GM18507 (cell line): ENCODE results near the gene TCERG1L.
"Not testable (repeated sequence)": the region's sequence is repeated elsewhere in the genome, so short reads cannot be mapped to it uniquely, and the experiment has no call there.

ENCODE experiments used
- DNase-seq: peaks from one replicate; pipeline ENCODE4 v3.0.0; 2011; ENCODE audit warnings: low read depth; ENCODE audit not compliant: insufficient read length; ENCODE audit errors: extremely low spot score
- FAIRE-seq: peaks from 2 replicates; lab custom pipeline; 2011; peaks lifted over from hg19 to GRCh38; lab: Jason Lieb, UNC

Gene TCERG1L

DNA sequence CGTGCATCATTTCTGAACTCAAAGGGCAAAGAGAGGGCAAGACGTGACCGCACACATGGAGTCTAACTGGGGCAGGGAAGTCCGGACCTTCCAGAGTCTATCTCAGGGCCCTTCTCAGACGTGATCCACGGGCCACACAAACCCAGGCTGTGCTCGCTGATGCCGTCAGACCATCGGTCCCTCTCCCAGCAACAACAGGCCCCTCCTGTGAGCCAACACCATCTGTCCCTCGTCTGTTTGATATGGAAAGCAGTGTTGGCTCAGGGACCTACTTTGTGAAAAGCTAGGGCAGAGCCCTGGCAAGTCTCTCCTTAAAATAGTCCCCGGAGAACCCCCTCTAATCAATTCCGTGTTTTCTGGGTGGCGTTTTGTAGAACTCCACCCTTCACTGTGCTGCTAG is 208.8 kb downstream of the TCERG1L start:
- DNase-seq (no peak), FAIRE-seq (no peak)

DNA sequence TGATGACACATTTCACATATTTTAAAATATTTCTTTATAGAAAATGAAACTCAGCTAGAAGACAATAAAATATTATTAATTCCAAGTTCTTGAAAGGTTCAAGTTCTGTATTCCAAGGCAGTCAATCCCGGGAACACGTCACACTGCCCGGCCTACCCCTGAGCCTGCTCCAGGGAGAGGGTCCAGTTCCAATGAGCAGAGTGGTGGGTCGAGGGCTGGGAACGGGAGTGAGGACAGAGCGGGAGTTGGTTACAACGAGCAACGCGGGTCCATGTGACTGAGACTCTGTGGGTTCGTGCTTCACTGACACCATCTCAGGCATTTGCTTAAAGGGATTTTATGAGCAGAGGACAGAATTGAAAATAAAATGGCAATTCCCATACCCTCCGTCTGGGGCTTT is 209.4 kb downstream of the TCERG1L start:
- DNase-seq (no peak), FAIRE-seq (no peak)

DNA sequence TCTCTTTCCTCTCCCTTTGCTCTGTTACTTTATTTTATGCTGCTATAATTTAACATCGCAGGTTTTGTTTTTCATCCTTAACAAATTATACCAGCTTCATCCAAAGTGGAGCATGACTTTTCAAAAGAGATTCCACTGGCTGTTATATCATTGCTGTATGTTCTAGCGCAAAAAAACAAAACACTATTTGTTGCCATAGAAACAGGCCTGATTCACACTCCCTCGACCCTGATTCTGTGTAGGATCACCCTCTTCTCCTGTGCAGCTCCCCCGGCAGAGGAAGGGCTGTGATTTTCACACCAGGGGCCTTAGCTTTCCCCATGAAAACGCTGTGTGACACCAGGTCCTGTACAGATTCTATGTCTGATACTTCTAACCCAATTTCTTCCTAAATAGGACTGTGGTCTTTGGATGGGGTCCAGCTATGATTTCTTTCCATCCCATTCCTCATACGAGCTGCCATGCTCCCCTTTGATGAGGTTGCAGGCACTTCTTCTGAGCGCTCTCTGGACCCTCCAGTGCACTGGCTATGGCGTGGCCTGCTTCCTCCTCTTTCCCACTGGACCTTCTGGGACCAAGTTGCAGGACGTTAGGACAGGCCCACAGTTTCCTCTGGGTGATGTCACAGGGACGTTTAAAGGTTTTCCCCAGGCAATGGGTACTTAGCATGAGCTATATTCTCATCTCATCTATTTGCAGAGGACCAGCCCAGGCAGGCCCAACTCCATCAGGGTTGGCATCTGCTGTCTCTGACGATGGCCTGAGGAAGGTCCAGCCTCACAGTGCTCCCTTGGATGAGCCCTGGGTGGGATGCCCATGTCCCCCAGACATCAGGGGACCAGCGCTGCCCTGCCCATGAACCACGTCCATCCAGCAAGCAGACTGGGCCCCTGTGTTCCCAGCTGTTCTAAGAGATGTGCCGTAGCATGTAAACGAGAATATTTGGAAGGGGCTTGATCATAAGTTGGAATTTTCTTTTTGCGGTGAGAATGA is 210.8 kb downstream of the TCERG1L start:
- not testable (repeated sequence) for FAIRE-seq, DNase-seq

DNA sequence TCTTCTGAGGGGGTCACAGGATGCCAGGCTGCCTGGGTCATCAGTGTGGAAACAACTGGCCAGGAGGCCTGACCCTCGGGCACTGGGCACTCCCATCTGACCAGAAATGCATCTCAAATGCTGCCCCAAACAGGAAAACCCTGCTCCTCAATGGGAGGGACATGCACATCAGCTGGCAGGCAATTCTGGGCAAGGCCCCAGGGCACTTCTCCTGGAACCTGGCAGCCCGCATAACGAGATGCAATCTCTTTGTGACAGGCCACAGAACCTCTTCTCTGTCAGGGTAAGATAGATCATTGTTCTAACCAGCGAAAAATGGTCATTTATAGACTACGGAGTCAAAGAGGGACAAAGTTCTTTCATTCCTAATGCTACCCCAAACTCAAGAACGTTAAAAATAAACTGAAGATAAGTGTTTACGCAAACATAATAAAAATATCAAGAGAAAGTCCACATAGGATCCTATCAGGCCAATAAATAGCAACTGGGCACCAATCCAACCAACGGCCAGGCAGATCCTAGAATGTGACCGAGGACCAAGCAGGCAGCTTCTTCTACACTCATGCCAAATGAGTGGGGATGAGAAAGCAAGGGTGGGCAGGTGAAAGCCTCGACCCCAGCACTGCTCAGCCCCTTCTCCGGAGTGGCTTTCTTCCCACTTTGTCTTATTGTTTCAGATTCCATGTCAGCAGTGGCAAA is 212.3 kb downstream of the TCERG1L start:
- FAIRE-seq (no peak), DNase-seq (no peak)

DNA sequence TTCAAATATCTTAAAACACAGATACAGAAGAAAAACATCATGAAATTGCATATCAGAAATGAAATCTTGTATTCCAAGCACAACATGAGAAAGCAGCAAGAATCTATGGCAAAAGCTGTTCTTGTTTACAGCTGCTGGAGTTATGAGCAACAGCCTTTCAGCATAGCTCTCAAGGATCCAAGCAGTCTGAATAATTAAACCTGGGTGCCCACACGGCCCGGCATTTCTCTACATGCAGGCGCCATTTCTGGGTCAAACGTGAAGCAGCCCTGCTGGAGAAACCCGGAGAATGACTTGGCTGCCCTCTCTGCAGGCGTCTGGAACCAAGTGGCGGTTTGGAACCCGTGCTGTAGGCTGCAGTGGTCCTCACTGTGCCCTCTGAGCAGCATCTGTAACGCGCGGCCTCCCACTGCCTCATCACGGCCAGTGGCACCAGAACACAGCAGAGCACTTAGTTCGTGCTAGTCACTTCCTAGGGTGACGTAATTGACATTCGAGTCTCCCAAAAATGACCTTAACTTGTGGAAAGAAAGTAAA is 213.0 kb downstream of the TCERG1L start:
- no peak for DNase-seq
- FAIRE-seq = no peak

DNA sequence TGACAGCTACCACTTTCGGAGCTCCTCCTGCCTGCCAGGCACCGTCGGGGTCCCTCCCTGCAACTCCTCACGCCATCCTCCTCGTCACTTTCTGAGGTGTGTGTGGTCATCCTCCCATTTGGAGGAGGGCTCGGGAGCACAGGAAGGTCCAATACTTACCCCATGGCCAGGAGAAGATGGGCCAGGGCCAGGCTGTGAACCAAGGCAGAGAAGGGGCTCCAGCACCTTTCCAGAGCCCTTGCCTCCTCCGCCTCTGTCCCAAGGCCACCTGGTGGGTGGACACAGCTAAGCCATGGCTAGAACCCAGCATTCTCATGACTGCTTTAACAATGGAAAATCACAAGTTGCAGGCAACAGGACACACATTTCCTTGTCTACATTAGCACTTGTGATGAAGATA is 215.5 kb downstream of the TCERG1L start:
- DNase-seq (no peak), FAIRE-seq (no peak)

DNA sequence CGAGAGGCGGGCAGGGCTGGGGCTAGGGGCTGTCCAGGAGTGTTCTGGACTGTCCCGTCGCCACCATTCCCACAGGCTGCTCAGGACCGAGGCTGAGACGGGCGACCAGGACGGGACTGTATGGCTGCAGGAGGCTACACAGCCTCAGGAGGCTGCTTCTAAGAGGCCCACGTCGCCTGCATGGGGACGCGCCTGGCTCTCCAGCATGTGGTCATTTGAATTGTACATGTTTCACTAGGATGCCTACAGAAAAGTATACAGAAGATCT is 216.3 kb downstream of the TCERG1L start:
- no peak for DNase-seq
- no peak for FAIRE-seq

DNA sequence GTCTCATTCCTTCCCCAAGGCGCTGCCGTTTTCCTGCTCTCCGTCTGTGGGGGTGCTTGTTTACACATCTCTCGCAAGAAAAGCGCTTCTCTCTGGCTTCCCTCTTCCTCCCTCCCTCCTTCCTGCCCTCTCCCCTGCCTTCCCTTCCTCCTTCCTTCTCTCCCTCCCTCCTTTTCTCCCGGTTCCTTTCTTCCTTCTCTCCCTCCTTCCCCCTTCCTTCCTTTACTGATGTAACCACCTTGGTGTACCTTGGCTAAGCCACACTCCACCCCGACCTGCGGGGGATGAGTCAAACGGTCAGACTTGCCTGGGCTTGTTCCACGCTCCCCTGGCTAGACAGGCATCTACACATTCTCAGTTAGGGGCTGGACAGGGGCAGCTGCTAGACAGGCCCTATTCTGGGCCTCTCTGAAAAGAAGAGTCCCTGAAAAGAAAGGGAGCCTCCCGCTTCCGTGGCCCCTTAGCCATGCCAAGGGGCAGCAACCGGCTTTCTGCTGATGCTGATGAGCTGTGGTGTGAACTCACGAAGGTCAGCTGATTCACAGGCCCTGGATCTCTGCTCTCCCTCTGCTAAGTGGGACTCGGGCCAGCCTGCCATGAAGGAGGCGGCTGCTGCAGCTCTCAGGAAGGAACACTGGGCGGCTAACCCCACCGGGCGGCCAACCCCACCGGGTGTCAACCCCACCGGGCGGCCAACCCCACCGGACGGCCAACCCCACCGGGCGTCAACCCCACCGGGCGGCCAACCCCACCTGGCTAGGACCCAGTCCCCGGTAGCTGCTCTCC is 216.8 kb downstream of the TCERG1L start:
- DNase-seq (no peak), FAIRE-seq (peak; percentile 50)

DNA sequence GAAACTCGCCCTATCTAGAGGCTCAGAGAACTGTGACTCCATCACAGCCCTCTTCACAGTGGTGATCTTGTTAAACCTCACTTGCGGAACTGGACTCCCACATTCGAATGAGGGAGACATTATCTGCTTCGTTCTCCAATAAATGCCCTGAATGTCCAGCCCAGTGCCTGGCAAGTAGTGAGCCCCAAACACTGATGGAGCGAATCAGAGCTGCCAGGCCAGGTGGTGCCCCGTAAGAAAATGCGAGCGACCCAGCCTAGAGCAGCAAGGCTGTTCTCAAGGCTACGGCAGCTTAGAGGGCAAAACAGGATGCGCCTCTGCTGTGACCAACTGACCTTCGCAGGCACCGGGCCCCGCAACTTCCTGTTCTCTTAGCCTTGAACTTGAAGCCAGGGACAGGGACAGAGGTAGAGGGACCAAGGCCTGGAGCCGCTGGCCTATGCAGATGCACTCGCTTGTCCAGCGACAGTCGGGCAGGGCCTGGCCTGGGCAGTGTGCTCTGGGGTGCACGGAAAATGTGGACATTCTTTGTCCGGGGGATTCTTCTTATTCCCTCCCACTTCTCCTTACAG is 217.6 kb downstream of the TCERG1L start:
- DNase-seq = no peak
- no peak for FAIRE-seq

DNA sequence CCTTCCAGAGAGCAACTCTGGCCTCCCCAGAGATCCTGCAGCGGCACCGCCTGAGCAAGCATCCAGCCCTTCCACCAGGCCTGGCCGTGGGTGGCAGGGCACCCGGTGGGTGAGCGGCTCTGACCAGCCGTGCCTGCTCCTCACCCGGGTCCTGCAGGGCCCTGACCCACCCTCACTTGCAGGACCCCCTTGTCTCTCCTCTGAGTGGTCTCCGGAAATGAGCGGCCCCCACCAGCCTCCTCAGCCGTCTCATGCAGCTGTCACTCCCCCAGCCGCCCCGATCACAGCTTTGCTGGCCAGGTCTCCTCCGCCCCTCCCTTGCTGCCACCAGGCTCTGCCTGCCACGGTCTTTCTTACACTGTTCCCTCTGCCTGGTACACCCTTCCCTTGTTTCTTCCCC is 218.2 kb downstream of the TCERG1L start:
- FAIRE-seq (no peak), DNase-seq (no peak)

DNA sequence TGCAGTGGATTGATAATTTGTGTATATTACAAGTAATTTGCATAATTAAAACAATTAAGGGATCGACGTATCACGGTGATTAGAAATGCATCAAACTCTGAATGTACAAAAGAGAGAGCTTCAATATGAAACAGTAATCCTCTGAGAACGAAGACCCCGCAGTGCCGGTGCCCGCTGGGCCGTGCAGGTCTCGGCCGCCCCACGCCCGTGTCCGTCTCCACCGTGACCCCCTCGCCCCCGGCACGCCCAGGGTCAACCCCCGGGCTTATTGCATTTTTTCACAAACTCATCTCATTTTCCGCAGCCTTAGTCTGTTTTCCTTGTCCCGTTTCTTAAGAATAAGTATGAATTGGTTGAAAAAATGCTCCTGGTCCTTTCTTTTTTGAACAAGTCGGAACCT is 218.6 kb downstream of the TCERG1L start:
- FAIRE-seq (no peak), DNase-seq (no peak)

DNA sequence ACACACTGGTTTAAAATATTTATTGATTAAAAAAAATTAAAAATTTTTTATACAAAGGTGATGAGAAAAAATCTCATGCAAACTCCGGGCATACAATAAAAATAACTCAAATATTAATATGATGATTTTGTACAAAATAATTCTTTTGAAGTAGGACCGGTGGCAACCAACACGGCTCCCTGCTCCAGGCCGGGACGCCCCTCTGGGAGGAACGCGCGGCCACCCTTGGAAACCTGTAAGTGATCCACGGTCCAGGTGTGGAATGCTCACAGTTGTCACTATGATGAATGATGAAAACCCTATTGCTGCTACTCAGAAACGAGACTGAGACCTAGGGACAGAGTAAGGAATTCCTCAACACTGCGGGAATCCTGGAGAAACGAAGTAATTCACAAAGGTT is 219.1 kb downstream of the TCERG1L start:
- FAIRE-seq (no peak), DNase-seq (no peak)

DNA sequence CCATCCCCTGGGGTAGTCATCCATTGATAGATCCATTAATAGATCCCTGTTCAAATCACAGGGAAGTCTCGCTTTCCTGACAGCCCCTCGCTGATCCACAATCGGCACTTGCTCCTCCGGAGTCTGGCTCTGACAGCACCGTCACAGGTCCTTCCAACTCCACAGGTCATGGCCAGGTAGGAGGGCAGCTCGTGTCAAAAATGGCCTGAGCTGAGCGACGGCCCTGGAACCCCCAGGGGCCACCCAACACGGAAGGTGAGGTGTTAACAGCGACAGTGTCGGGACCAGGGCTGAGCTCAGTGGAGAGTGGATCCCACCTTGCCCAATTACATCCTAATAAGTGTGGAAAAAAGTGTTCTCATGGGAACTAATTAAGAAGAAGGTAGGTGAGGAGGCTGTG is 219.8 kb downstream of the TCERG1L start:
- DNase-seq = no peak
- FAIRE-seq = no peak

DNA sequence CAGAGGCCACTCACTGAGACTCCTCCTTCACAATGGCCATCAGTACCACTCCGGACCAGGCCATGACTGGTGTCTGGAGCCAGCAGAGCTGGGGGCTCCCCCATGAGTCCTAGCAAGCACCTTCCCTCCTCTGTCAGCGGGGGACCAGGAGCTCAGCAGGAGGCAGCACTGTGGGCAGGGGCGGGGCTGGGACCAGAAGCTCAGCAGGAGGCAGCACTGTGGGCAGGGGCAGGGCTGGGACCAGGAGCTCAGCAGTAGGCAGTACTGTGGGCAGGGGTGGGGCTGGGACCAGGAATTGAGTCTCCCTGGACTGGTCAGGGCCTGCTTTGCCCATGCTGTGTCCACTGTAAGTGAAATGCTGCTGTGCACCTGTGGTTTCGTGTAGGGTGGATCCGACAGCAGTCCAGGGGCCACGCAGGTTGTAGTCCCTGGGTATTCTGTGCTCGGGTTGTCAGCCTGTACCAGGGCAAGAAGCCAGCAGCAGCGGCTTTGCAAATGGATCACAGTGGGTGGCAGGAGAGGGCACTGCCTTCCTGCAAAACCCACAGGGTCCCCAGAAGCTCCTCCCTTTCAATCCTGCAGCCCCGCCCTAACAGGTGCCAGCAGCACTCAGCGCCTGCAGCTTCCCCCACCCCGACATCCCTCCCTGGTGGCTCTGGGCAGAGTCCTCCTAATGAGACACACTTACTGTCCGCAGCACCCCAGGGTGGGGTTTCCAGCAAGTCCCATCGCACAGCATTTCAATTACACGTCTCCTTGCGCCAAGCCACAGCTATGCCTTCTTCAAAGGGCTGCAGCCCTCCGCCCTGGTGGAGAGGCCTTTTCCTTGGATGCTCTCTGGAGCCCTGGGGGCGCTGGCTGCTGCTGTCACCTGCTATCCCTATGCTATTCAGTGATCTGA is 220.5 kb downstream of the TCERG1L start:
- no peak for FAIRE-seq
- DNase-seq = no peak

DNA sequence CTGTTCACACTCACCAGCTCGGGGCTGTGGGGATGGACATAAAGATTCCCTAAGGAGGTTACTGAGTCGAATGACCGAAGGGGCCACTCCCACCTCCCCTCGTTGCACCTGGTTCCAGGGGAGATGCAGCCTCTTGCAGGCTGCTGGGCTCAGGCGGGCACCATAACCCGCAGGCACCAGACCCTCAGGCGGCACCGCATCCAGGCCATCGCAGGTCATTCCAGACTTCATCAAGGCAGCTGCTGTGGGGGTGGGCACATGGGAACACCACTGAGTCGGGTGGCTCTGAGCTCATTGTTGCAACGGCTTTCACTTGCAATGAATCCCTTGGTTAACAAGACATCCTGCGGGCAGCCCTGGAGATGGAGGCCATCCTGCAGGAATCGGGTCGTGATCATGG is 221.7 kb downstream of the TCERG1L start:
- no peak for FAIRE-seq
- DNase-seq = no peak

DNA sequence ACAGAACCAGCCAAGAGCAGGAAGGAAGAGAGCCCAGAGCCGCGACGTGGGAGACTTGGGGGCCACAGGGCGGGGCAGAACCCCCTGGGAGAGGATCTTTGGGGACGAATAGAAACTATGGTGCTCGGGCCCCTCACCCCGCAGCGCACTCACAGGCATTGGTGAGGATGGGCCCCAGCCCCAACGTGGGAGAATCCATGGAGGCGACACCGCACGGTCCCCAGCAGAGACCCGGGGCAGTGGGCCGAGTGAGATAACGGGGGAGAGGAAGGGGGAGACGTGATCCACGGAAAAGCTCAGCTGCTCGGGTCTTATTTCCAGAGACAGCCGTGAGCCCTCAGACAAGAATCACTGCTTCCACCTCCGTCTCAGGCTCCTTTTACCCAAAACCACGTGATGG is 222.4 kb downstream of the TCERG1L start:
- no peak for DNase-seq
- FAIRE-seq = no peak

DNA sequence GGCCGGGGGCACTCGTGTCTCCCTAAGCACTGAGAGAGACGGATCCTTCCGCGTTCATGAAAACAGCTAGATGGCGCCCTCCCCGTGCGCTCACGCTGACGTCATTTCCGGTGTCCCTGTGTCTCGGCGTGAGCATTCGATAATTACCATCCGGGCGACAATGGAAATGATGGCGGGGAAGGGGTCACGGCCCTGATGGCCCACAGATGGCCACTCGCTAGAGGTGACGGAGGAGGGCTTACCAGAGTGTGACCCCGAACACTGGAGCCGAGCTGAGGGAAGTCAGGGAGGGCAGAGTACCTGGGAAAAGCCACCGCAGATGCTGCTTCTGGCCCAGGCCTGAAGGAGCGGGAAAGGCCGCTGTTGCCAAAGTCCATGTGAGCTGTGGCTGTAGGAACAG is 222.9 kb downstream of the TCERG1L start:
- no peak for FAIRE-seq
- DNase-seq = no peak

DNA sequence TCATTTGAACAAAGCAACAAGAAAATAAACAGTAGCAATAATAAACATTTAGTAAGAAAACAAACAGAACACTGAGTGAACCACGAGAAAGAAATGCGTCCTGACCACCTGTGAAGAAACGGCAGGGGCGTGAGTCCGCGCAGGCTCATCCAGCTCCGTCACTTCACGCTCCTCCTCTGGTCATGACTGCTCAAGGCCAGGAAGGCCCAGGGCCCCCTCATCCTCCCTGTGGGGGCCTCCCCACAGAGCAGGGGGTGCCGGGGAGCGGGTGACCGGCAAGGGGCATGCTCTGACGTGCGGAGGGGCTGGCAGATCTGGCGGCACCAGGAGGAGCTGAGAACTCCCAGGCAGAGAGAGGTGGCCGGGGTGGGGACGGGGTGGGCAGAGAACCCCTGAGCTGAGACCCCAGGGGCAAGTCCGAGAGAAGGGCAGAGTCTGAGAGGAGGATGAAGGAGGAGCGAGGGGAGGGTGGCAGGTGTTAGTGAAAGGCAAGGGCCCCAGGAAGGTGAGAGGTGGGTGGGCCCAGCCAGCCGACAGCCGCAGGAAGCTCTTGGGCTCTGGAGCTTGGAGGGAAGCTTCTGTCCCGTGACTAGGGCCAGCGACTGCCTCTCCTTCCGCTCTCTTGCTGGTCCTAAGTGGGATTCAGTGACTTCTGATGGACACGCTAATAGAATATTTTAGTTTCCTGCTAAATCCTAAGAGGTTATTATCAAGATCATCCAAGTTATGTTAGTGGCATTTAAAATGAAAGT is 223.9 kb downstream of the TCERG1L start:
- no peak for FAIRE-seq
- DNase-seq = no peak
